ENCODE measurements around the gene TRHDE.

DNA sequence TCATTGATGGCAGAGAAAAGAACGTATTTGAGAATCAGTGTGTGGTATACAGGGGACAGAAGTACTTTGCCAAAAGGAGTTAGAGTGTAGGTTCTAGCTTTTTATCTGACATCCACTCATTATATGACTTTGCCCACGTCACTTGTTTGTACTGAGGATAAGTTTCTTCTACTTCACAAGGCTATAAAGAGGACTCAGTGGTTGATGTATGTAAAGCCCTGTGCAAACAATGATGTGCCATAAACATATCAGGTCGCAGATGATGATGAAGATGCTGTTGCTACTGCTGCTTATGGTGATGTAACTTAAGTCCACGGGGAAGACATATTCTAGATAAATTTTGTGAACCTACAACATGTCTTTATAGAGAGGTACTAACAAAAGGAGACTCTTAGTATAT is 66.3 kb downstream of the TRHDE start:
- TF ChIP-seq, protein P1, sequence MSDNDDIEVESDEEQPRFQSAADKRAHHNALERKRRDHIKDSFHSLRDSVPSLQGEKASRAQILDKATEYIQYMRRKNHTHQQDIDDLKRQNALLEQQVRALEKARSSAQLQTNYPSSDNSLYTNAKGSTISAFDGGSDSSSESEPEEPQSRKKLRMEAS (IDR thresholded peaks at IDR 0.05; ENCODE audit: insufficient read depth, insufficient read length), result no peak
- no peak for TF ChIP-seq CTCF (IDR thresholded peaks at IDR 0.05; ENCODE audit: extremely low read depth in 1 of 2, insufficient read depth in 1 of 2, low read depth in 1 of 2, low read length in 2 of 2)
- no peak for TF ChIP-seq EZH2 (IDR thresholded peaks at IDR 0.05; ENCODE audit: borderline replicate concordance, low read depth, low read length, severe bottlenecking)
- TF ChIP-seq POLR2A (IDR thresholded peaks at IDR 0.05; ENCODE audit: low read depth, low read length), result no peak
- TF ChIP-seq POLR2AphosphoS5 (IDR thresholded peaks at IDR 0.05; ENCODE audit: insufficient read depth, low read depth, low read length), result no peak
- no peak for TF ChIP-seq MYC (IDR thresholded peaks at IDR 0.05; ENCODE audit: low read depth, low read length)
- no peak for TF ChIP-seq JUN (IDR thresholded peaks at IDR 0.05; ENCODE audit: borderline replicate concordance, insufficient read depth, insufficient read length, low read depth)
- no peak for TF ChIP-seq FOS (IDR thresholded peaks at IDR 0.05; ENCODE audit: borderline replicate concordance, insufficient read depth, low read length)
